Vagina (tissue), 2 donors: ENCODE results near the gene CLDN7.

ENCODE experiments used
- CTCF ChIP-seq, 3 experiments: fragments of 450-650 bp in 2 of 3; fragments of 200-600 bp in 1 of 3; sonication (generic) in 1 of 3; IDR thresholded peaks; one replicate each; pipeline ENCODE4 v1.5.1; 2017 to 2019; ENCODE audit warnings: antibody characterized with exemption in 3 of 3, mild to moderate bottlenecking in 2 of 3, moderate library complexity in 2 of 3
- POLR2A ChIP-seq, 2 donors: fragments of 450-650 bp; IDR thresholded peaks; one replicate each; pipeline ENCODE4 v1.6.1; 2017; ENCODE audit warnings: antibody characterized with exemption in 2 of 2, mild to moderate bottlenecking in 2 of 2, moderate library complexity in 2 of 2

GRCh38 chr17:7213895-7214299 lies 48.4 kb downstream of the CLDN7 start:
- no peak for TF ChIP-seq POLR2A (IDR thresholded peaks at IDR 0.05)
- peak in 1 of 3 experiments; percentile 16 for TF ChIP-seq CTCF (IDR thresholded peaks at IDR 0.05)
